Neural cell (in vitro differentiated cells): ENCODE data around the gene COL6A3.

Source experiments
- EP300 ChIP-seq: fragments of 450-650 bp; conservative IDR thresholded peaks from 2 replicates; pipeline ENCODE4 v1.6.1; 2014; ENCODE audit warnings: antibody characterized with exemption, mild to moderate bottlenecking, moderate library complexity; ENCODE audit not compliant: poor library complexity, severe bottlenecking
- EZH2 ChIP-seq: fragments of 200-600, 300-800 bp; shearing (Covaris generic), sonication (generic); IDR thresholded peaks from 2 replicates; pipeline ENCODE4 v1.6.1; 2014; ENCODE audit warnings: antibody characterized with exemption, low read length, borderline replicate concordance, mild to moderate bottlenecking; ENCODE audit not compliant: insufficient read depth, poor library complexity, severe bottlenecking
- MXI1 ChIP-seq: fragments of 450-650 bp; conservative IDR thresholded peaks from 2 replicates; pipeline ENCODE4 v1.6.1; 2014; ENCODE audit warnings: antibody characterized with exemption, mild to moderate bottlenecking; ENCODE audit not compliant: poor library complexity, severe bottlenecking
- POLR2AphosphoS5 ChIP-seq: IDR thresholded peaks from 2 replicates; pipeline ENCODE4 v1.6.1; 2012
- RAD21 ChIP-seq: fragments of 450-650 bp; conservative IDR thresholded peaks from 2 replicates; pipeline ENCODE4 v1.6.1; 2014; ENCODE audit warnings: antibody characterized with exemption, mild to moderate bottlenecking, moderate library complexity
- REST ChIP-seq: IDR thresholded peaks from 2 replicates; pipeline ENCODE4 v1.6.1; 2012; ENCODE audit warnings: borderline replicate concordance
- SMC3 ChIP-seq: fragments of 450-650 bp; conservative IDR thresholded peaks from 2 replicates; pipeline ENCODE4 v1.6.1; 2014; ENCODE audit warnings: antibody characterized with exemption, mild to moderate bottlenecking, moderate library complexity; ENCODE audit not compliant: poor library complexity
- TF ChIP-seq, protein P1 (sequence below): fragments of 450-650 bp; IDR thresholded peaks from 2 replicates; pipeline ENCODE4 v1.5.1; 2014; ENCODE audit warnings: antibody characterized with exemption, mild to moderate bottlenecking, moderate library complexity; ENCODE audit not compliant: poor library complexity, severe bottlenecking

DNA sequence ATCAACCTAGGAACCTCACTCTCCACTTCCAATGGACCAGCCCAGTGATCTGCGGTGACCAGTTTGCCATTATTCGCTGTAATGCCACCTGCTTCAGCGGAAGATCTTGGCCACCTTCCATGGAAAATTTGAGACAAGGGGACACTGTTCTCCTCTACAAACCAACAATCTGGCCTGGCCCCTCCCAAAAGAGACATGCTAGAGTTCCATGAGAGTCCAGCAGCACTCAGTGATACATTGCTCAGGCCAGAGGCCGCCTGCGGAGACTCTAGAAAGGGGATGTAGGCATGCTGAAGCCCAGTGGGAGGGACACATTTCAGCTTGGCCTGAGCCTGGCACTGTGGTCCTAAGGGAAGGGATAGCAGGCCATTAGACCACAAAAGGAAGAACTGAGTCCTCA is 58.3 kb downstream of the COL6A3 start:
- TF ChIP-seq POLR2AphosphoS5 (no peak), MXI1 (no peak), EZH2 (no peak), REST (no peak), RAD21 (no peak), EP300 (no peak), SMC3 (no peak)
- TF ChIP-seq, protein P1, sequence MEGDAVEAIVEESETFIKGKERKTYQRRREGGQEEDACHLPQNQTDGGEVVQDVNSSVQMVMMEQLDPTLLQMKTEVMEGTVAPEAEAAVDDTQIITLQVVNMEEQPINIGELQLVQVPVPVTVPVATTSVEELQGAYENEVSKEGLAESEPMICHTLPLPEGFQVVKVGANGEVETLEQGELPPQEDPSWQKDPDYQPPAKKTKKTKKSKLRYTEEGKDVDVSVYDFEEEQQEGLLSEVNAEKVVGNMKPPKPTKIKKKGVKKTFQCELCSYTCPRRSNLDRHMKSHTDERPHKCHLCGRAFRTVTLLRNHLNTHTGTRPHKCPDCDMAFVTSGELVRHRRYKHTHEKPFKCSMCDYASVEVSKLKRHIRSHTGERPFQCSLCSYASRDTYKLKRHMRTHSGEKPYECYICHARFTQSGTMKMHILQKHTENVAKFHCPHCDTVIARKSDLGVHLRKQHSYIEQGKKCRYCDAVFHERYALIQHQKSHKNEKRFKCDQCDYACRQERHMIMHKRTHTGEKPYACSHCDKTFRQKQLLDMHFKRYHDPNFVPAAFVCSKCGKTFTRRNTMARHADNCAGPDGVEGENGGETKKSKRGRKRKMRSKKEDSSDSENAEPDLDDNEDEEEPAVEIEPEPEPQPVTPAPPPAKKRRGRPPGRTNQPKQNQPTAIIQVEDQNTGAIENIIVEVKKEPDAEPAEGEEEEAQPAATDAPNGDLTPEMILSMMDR: no peak
